ENCODE results near the gene PTGES2. TPM values are rescaled to one million over a fixed set of nuclear protein-coding genes. Genes with fewer than 3 reads are reported as not detected.
A peak's percentile ranks its signal among the peaks of the same experiment; 100 is the strongest.

Gene PTGES2
- polyA plus RNA-seq, 1 donor: 59.1 TPM

GRCh38 chr9:128108269-128109049, 19.1 kb downstream of the PTGES2 start:
- Histone ChIP-seq H3K9me3 (ENCODE audit: control insufficient read depth, low read depth, low read length) (peaks cover under 1% of the 10 kb centered on the region), H3K4me3 (ENCODE audit: low read length) (no peak overlapping the region), H3K36me3 (ENCODE audit: control insufficient read depth, insufficient read depth, low read length) (peaks cover 46% of the 10 kb centered on the region), H3K27ac (ENCODE audit: low read length) (no peak overlapping the region), H3K4me1 (ENCODE audit: control insufficient read depth, insufficient read depth, low read length) (peaks cover 44% of the 10 kb centered on the region), H3K27me3 (ENCODE audit: control insufficient read depth, insufficient read depth, low read length) (no peaks in the 10 kb centered on the region)
- no peak for DNase-seq
- no CpG with 5 or more reads among the region's 15 CpGs for WGBS (ENCODE audit: insufficient coverage, low lambda C conversion rate)

GRCh38 chr9:128107468-128108268, 19.9 kb downstream of the PTGES2 start:
- H3K36me3 ChIP-seq (ENCODE audit: control insufficient read depth, insufficient read depth, low read length): peaks cover 51% of the 10 kb centered on the region
- H3K27ac ChIP-seq (ENCODE audit: low read length): no peak overlapping the region
- WGBS (ENCODE audit: insufficient coverage, low lambda C conversion rate): no CpG with 5 or more reads among the region's 18 CpGs

GRCh38 chr9:128106940-128107467, 20.5 kb downstream of the PTGES2 start:
- H3K4me3 ChIP-seq (ENCODE audit: low read length): no peak overlapping the region
- no CpG with 5 or more reads among the region's 23 CpGs for whole genome bisulfite sequencing (ENCODE audit: insufficient coverage, low lambda C conversion rate)
- H3K4me1 ChIP-seq (ENCODE audit: control insufficient read depth, insufficient read depth, low read length): peaks cover 44% of the 10 kb centered on the region
- H3K36me3 ChIP-seq (ENCODE audit: control insufficient read depth, insufficient read depth, low read length): peaks cover 58% of the 10 kb centered on the region
- no peaks in the 10 kb centered on the region for H3K27me3 ChIP-seq (ENCODE audit: control insufficient read depth, insufficient read depth, low read length)
- no peak overlapping the region for H3K27ac ChIP-seq (ENCODE audit: low read length)
- no peaks in the 10 kb centered on the region for H3K9me3 ChIP-seq (ENCODE audit: control insufficient read depth, low read depth, low read length)
- no peak for DNase-seq

More at GRCh38 chr9:128107468-128108268, 19.9 kb downstream of the PTGES2 start:
- no peak for DNase-seq
- Histone ChIP-seq H3K9me3 (ENCODE audit: control insufficient read depth, low read depth, low read length) (no peaks in the 10 kb centered on the region), H3K27me3 (ENCODE audit: control insufficient read depth, insufficient read depth, low read length) (no peaks in the 10 kb centered on the region), H3K4me1 (ENCODE audit: control insufficient read depth, insufficient read depth, low read length) (peaks cover 45% of the 10 kb centered on the region), H3K4me3 (ENCODE audit: low read length) (no peak overlapping the region)

- Histone ChIP-seq H3K4me3 (ENCODE audit: low read length) (no peak overlapping the region), H3K9me3 (ENCODE audit: control insufficient read depth, low read depth, low read length) (no peaks in the 10 kb centered on the region), H3K36me3 (ENCODE audit: control insufficient read depth, insufficient read depth, low read length) (peaks cover 64% of the 10 kb centered on the region), H3K27me3 (ENCODE audit: control insufficient read depth, insufficient read depth, low read length) (no peaks in the 10 kb centered on the region), H3K4me1 (ENCODE audit: control insufficient read depth, insufficient read depth, low read length) (peaks cover 44% of the 10 kb centered on the region), H3K27ac (ENCODE audit: low read length) (no peak overlapping the region)
- DNase-seq: no peak
- WGBS (ENCODE audit: insufficient coverage, low lambda C conversion rate): 80% methylated on average over 1 of the region's 23 CpGs
Observed at GRCh38 chr9:128106181-128106939, 21.2 kb downstream of the PTGES2 start.

- no peaks in the 10 kb centered on the region for H3K9me3 ChIP-seq (ENCODE audit: control insufficient read depth, low read depth, low read length)
- H3K4me1 ChIP-seq (ENCODE audit: control insufficient read depth, insufficient read depth, low read length): peaks cover 46% of the 10 kb centered on the region
- H3K27ac ChIP-seq (ENCODE audit: low read length): no peak overlapping the region
- H3K36me3 ChIP-seq (ENCODE audit: control insufficient read depth, insufficient read depth, low read length): peaks cover 70% of the 10 kb centered on the region
- no peak for DNase-seq
- H3K4me3 ChIP-seq (ENCODE audit: low read length): no peak overlapping the region
- WGBS (ENCODE audit: insufficient coverage, low lambda C conversion rate): no CpG with 5 or more reads among the region's 21 CpGs
- no peaks in the 10 kb centered on the region for H3K27me3 ChIP-seq (ENCODE audit: control insufficient read depth, insufficient read depth, low read length)
Observed at GRCh38 chr9:128105538-128106175, 21.9 kb downstream of the PTGES2 start.

GRCh38 chr9:128104171-128104618, 23.3 kb downstream of the PTGES2 start:
- peaks cover 53% of the 10 kb centered on the region for H3K4me1 ChIP-seq (ENCODE audit: control insufficient read depth, insufficient read depth, low read length)
- no peaks in the 10 kb centered on the region for H3K9me3 ChIP-seq (ENCODE audit: control insufficient read depth, low read depth, low read length)
- H3K36me3 ChIP-seq (ENCODE audit: control insufficient read depth, insufficient read depth, low read length): peaks cover 70% of the 10 kb centered on the region
- H3K27me3 ChIP-seq (ENCODE audit: control insufficient read depth, insufficient read depth, low read length): no peaks in the 10 kb centered on the region
- no peak overlapping the region for H3K4me3 ChIP-seq (ENCODE audit: low read length)
- peak; percentile 88 to 92 for DNase-seq
- no CpG with 5 or more reads among the region's 6 CpGs for WGBS (ENCODE audit: insufficient coverage, low lambda C conversion rate)
- H3K27ac ChIP-seq (ENCODE audit: low read length): peak overlapping the region; percentile 82

GRCh38 chr9:128103589-128103962, 24.0 kb downstream of the PTGES2 start:
- no CpG with 5 or more reads among the region's 8 CpGs for WGBS (ENCODE audit: insufficient coverage, low lambda C conversion rate)
- Histone ChIP-seq H3K36me3 (ENCODE audit: control insufficient read depth, insufficient read depth, low read length) (peaks cover 66% of the 10 kb centered on the region), H3K4me3 (ENCODE audit: low read length) (no peak overlapping the region), H3K27me3 (ENCODE audit: control insufficient read depth, insufficient read depth, low read length) (no peaks in the 10 kb centered on the region), H3K9me3 (ENCODE audit: control insufficient read depth, low read depth, low read length) (no peaks in the 10 kb centered on the region), H3K27ac (ENCODE audit: low read length) (peak overlapping the region; percentile 82), H3K4me1 (ENCODE audit: control insufficient read depth, insufficient read depth, low read length) (peaks cover 57% of the 10 kb centered on the region)
- DNase-seq: no peak

- no CpG with 5 or more reads among the region's 23 CpGs for WGBS (ENCODE audit: insufficient coverage, low lambda C conversion rate)
- H3K27me3 ChIP-seq (ENCODE audit: control insufficient read depth, insufficient read depth, low read length): no peaks in the 10 kb centered on the region
- H3K9me3 ChIP-seq (ENCODE audit: control insufficient read depth, low read depth, low read length): no peaks in the 10 kb centered on the region
- H3K4me3 ChIP-seq (ENCODE audit: low read length): no peak overlapping the region
- peak overlapping the region; percentile 82 for H3K27ac ChIP-seq (ENCODE audit: low read length)
- DNase-seq: peak; percentile 58 to 62
- H3K36me3 ChIP-seq (ENCODE audit: control insufficient read depth, insufficient read depth, low read length): peaks cover 62% of the 10 kb centered on the region
- peaks cover 57% of the 10 kb centered on the region for H3K4me1 ChIP-seq (ENCODE audit: control insufficient read depth, insufficient read depth, low read length)
Observed at GRCh38 chr9:128102861-128103588, 24.5 kb downstream of the PTGES2 start.

- no peaks in the 10 kb centered on the region for H3K27me3 ChIP-seq (ENCODE audit: control insufficient read depth, insufficient read depth, low read length)
- no peak overlapping the region for H3K27ac ChIP-seq (ENCODE audit: low read length)
- H3K4me3 ChIP-seq (ENCODE audit: low read length): no peak overlapping the region
- H3K4me1 ChIP-seq (ENCODE audit: control insufficient read depth, insufficient read depth, low read length): peaks cover 65% of the 10 kb centered on the region
- no peak for DNase-seq
- H3K9me3 ChIP-seq (ENCODE audit: control insufficient read depth, low read depth, low read length): no peaks in the 10 kb centered on the region
- peaks cover 53% of the 10 kb centered on the region for H3K36me3 ChIP-seq (ENCODE audit: control insufficient read depth, insufficient read depth, low read length)
- no CpG with 5 or more reads among the region's 13 CpGs for WGBS (ENCODE audit: insufficient coverage, low lambda C conversion rate)
Observed at GRCh38 chr9:128102196-128102595, 25.3 kb downstream of the PTGES2 start.

Data from large intestine (tissue), 3 donors.